Hepatic stellate cell (primary cell): Measurements from ENCODE around the gene CEP295NL.
"Not testable (repeated sequence)": the region's sequence is repeated elsewhere in the genome, so short reads cannot be mapped to it uniquely, and the experiment has no call there.

Source experiments
- DNase-seq: peaks from one replicate; pipeline ENCODE4 v3.0.0; 2011; ENCODE audit warnings: low spot score

Gene CEP295NL, protein sequence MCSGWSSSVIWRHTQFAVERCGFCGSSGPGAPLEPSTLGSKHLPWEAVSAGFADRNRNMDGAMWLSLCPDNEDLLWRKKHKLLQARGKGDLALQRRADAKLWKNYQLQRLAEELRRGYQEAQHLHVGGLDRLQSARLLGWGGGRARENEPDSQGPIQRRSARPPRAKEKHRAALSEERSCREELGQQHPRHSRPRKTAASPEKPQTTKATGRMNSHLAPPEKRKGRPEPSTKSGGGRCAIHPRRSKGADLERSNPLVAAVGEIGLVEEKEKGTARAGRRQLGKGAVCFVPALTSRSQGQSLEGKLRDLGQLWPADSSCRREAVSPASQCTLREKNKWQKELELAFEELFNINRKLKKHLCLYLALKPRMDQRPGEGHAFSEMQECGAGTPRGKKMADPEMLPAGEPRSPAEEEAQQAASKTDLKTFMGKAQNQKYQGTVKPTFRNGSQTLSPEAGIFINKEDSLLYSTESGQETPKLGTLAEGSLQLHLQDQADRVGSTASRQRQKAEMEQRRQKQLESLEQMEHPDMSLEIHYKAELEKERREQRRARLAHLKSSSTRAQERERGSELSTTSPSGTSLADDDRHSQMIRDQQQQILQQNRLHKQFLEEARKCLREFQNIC

DNA sequence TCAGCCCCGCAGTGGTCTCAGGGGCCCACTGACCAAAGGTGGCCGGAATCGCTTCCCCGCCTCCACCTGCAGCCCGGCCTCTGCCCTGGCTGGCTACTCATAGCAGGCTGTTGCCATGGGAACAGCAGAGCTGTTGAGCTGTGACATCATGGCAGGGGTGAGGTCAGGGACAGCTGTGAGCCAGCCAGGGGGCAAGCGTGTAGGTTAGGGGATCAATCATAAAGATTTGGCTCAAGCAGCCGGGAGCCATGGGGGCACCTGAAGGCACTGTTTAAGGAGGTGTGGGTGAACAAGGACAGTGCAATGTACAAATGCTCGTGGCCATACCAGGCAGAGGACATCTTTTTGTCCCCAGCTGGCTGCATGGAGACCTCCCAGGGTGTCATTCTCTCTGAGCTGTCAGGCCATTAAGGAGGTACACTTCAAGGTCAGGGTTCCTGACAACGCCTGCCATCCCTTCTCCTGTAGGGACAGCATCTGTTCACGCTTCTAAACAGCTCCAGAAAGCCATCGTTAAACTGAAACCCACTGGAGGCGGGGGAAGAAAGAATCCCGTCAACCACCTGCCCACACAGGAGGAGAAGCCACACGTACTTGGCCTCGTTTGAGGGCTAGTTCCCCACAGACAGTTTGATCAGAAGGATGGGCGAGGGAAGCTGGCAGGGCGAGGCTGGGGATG is at the start of gene CEP295NL:
Gene CEP295NL (minus strand): TSS at position 101 of the 679 bp plus-strand sequence. CDS start 1,373 bp downstream, outside the sequence.
- DNase-seq: peak; percentile 31

GRCh38 chr17:78952706-78953105 is 49.7 kb upstream of the CEP295NL start:
- DNase-seq: no peak

DNA sequence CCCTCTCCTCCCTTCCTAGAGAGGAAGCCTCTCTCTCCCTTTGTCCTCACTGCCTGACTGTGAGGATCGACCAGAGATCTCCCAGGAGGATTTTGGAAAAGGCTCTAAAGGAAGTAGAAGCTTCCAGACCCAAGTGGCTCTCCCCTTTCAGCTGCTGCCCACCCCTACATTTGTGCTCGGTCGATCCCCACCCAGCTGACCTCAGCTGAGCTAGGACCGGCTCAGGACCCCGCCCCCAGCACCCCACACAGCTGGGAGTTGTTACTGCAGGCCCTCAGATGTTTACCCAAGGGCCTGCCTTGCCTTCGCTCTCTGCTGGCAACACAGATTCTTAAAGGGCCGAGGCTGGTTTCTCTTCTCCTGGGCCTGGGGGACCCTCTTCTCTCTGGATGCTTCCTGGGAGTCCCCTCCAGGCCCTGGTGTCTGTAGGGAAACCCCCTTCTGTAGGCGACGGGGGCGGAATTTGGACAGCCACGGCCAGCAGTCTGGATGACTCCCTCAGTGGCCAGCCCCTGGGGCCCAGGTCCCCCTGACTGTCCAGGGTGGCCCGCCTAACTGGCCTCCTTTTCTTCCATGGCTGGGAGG is 49.1 kb upstream of the CEP295NL start:
- DNase-seq: no peak

- no peak for DNase-seq
These were observed 47.9 kb upstream of the CEP295NL start for GRCh38 chr17:78950870-78951269.

DNA sequence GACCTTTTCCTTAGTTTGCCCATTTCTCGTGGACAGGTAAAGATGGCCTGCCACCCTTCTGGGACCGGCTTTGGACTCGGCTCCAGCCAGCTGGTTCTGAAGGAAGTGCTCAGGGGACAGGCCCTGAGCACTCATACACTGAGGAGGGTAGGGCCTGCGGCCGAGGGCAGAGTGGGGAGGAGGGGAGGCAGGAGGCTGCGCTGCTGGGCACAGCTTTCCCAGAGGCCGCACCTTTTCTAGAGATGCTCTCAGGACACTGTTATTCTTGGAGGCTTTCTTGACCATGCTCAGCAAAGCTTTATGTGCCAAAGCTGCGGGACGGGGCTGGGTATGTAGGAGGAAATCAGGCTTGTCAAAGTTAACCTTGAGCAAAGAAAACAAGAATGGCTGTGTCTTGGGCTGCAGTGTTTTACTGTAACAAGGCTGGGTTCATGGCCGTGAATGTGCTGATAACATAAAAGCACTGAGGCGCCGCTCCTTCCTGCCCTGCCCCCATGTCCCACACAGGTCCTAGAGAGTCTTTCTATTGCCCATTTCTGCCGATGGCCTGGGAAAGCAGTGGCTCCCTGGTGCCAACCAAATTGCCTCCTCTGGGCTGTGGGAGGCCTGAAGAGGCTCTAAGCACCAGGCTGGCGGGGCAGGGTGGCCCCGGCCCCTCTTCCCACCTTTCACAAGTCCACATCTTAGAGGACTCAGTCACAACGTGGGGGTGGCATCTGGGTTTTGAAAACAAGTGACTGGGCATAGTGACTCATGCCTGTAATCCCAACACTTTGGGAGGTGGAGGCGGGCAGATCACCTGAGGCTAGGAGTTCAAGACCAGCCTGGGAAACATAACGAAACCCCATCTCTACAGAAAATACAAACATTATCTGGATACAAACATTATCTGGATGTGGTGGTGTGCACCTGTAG is 44.5 kb upstream of the CEP295NL start:
- no peak for DNase-seq

- DNase-seq: no peak
These were observed 43.6 kb upstream of the CEP295NL start for GRCh38 chr17:78946631-78947030.

DNA sequence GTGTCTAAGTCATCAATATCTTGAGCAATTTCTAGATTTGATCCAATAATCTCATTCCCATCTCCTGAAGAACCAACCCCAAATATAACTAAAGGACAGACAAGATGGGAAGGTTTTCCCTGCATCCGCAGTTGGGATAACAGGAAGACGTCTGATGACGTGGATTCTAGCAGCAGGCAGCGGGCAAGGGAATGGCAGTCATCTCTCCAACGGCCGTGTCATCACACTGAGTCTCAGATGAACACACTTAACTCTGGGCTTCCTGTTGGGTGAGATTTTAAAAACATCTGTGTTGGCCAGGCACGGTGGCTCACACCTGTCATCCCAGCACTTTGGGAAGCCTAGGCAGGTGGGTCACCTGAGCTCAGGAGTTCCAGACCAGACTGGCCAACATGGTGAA is 43.1 kb upstream of the CEP295NL start:
- DNase-seq: no peak

GRCh38 chr17:78945455-78945854 is 42.5 kb upstream of the CEP295NL start:
- DNase-seq: not testable (repeated sequence)

GRCh38 chr17:78944956-78945355 is 42.0 kb upstream of the CEP295NL start:
- DNase-seq: no peak

- no peak for DNase-seq
These were observed 41.0 kb upstream of the CEP295NL start for GRCh38 chr17:78944026-78944425.

GRCh38 chr17:78940708-78941107 is 37.7 kb upstream of the CEP295NL start:
- DNase-seq: no peak

DNA sequence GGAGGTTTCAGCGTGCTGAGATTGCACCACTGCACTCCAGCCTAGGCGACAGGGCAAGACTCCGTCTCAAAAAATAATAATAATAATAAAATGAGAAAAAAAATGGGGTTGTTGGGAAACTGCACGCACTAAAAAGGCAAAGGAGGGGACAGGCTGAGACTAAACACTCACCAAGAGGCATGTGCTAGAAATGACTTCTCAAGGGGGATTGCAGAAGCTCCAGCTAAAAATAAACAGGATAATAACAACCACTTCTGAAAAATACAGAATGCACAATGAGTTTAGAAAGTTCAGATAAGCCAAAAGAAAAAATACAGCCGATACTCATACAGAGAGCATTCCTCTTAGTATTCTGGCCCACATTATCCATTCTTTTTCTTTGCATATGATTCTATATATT is 37.3 kb upstream of the CEP295NL start:
- DNase-seq: no peak

GRCh38 chr17:78939615-78940014 is 36.6 kb upstream of the CEP295NL start:
- no peak for DNase-seq

DNA sequence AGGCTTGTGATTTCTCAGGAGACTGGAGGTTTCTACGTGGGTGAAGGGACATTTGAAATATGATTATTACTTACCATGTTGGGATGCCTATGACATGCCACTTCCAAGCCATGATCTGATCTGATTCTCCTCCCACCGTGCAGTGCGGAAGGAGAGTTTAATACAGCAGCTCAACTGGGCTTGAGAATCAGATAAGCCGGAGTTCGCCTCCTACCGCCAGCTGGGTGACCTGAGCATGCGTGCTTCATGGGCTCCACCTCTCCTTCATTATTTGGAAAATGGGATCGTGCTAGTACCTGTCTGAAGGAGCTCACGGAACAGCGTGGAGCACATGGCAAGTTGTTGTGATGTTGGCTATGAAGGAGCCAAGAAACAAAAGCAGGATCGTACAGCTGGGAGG is 34.6 kb upstream of the CEP295NL start:
- DNase-seq: no peak

DNA sequence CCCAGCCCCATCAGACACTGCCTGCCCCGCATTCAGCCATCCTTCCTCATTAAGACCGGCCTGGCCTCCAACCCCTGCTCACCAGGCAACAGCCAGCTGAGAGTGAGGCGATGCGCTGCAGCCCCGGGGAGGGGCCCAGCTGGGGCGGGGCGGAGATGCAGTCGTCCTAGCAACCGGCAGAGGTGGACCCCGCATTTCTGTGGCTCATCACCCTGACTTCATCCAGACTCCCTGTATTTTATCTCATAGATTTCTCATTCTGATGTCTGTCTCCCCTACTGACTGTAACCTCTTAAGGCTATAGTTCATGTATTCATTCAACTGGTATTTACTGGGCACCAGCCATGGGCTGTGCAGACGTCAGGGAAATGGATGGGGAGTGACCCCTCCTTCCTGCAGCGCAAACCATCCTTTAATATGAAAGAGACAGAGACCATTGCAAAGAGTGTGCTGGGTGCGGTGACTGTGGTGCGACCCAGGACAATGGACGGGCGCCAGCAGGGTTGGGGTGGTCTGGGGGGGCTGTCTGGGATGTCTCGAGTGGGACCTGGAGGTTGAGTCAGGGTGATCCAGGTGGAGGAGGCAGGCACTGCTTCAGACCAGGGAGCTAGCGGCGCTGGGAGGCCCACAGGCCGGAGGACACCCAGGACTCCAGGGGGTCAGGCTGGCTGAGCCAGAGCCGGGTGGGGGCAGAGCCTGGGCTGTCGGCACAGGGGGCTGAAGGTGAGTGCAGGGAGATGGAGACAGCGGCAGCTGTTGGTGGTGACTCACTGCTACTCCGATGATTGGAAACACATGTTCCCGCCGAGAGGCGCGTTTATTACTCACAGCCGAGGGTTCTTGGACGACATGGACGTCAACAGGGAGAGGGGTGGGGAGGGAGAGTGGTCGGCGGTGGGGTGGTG is 32.7 kb upstream of the CEP295NL start:
- peak; percentile 96 for DNase-seq

DNA sequence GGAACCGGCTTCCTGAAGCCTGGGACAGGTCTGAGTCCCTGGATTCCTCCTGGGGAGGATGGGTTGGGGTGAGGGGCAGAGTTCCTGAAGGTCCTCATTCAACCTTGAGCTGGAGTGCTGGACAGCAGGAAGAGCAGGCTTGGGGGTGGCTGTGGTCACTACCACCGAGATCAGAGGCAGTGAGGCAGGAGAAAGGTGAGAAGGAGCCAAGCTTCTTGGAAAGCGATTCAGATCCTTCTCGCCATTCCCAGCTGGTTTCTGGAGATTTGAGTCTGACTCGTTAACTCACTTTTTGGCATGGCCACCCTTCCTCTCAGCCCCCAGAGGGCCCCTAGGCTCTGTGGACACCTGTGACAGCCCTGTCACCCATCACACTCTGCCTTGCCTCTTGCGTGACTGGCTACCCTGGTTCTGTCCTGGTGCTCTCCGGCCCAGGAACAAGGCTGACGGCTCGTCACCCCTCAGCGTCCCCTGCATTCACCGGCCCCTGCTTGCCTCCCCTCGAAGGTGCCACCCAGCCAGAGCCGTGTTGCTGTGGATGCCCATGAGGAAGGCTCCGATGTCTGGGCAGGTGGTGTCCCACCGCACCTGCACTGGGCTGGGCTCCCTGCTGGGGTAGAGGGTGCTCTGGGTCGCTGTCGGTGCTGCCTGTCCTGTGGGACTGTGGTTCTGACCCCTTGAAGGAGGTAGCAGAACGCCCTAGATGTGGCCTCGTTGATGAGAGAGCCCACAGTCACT is 31.8 kb upstream of the CEP295NL start:
- no peak for DNase-seq

- peak; percentile 96 for DNase-seq
These were observed 31.1 kb upstream of the CEP295NL start for GRCh38 chr17:78933959-78934568.

DNA sequence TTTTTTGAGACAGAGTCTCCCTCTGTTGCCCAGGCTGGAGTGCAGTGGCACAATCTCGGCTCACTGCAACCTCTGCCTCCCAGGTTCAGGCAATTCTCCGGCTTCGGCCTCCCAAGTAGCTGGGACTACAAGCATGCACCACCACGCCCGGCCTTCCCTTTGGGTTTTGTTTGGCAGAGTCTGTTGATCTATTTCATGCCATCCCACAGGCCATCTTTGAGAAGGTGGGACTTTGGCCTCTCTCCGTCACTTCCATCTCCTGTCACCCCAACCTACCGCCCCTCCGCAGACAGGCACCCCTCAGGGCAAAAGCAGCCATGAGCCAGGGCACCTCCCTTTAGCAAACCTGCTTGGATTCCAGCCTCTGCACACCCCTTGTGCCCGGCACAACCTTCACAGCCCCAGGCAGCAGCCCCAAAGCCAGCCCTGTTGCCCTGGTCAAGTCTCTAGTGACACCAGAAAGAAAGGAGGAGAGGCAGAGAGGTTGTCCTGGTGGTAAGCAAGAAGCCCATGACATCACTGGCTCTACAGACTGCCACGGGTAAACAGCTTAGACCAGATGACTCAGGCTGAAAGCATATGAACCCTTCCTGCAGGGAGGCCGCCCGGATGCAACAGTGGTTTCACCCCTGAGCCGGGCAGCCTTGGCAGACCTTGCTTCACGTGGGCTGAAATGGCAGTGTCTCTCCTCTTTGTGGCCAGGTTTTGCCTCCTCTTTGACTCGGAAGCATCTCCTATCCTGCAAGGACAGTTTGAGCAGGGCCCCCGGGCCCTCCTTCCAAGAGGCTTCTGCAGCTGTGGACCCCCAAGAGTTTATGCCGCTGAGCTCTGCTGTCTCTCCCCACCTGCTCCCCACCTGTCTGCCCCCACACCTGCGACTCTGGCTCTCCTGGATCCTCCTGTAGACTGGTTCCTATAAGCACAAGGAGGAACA is 30.3 kb upstream of the CEP295NL start:
- DNase-seq: peak; percentile 98
